B cell (primary cell): Measurements from ENCODE around the gene CLRN1. TPM values are rescaled to one million over a fixed set of nuclear protein-coding genes. Genes with fewer than 3 reads are reported as not detected.

Experiments used
- ATAC-seq: fragments of 200-7000 bp; cut with Tn5 transposase; one replicate; pipeline ENCODE4 v1.10.0; 2021; ENCODE audit warnings: low read depth, mild to moderate bottlenecking, moderate number of reproducible peaks, moderate library complexity
- CTCF ChIA-PET: fragments of 350-600 bp; sonication (Branson Sonifier 250); formaldehyde crosslinking; loops from one replicate; lab custom pipeline; 2021; ENCODE audit warnings: antibody characterized with exemption, inconsistent platforms; lab: Charles Lee
- POLR2A ChIA-PET: fragments of 350-600 bp; sonication (Branson Sonifier 250); formaldehyde crosslinking; loops from one replicate; lab custom pipeline; 2021; ENCODE audit warnings: antibody characterized with exemption; lab: Charles Lee
- DNase-seq: peaks from one replicate; pipeline ENCODE4 v3.0.0; 2013
- H2AFZ ChIP-seq: 2 replicates; pipeline ENCODE4 v1.6.1; 2012; ENCODE audit warnings: mild to moderate bottlenecking, low read depth, low read length; ENCODE audit not compliant: insufficient read depth, poor library complexity, severe bottlenecking
- H3K27ac ChIP-seq, 2 donors: 1 replicate in 1 of 2; 2 replicates in 1 of 2; pipeline ENCODE4 v1.5.1; 2012 to 2013; ENCODE audit warnings: low read length in 2 of 2, mild to moderate bottlenecking in 2 of 2, moderate library complexity in 1 of 2
- H3K27me3 ChIP-seq, 4 experiments: fragments of 200-600 bp in 1 of 4; sonication (generic) in 1 of 4; replicated peaks in 1 of 4; 1 replicate in 2 of 4; 2 replicates in 2 of 4; pipeline versions ENCODE4 v1.6.1 to v1.7.0; 2013 to 2016; ENCODE audit warnings: low read length in 3 of 4, mild to moderate bottlenecking in 2 of 4, mixed read lengths in 1 of 4, moderate library complexity in 1 of 4; ENCODE audit not compliant: insufficient read depth in 4 of 4, control insufficient read depth in 3 of 4; ENCODE audit errors: control extremely low read depth in 1 of 4
- H3K36me3 ChIP-seq, 2 experiments: replicated peaks in 1 of 2; 1 replicate in 1 of 2; 2 replicates in 1 of 2; pipeline versions ENCODE4 v1.6.1 to v1.7.1; 2013; ENCODE audit warnings: low read length in 1 of 2; ENCODE audit not compliant: insufficient read depth in 2 of 2, control insufficient read depth in 1 of 2; ENCODE audit errors: control extremely low read depth in 1 of 2, extremely low read depth in 1 of 2
- H3K4me1 ChIP-seq, 2 donors: fragments of 200-600 bp in 1 of 2; sonication (generic) in 1 of 2; 1 replicate in 1 of 2; 2 replicates in 1 of 2; pipeline versions ENCODE4 v1.5.1 to v1.6.1; 2013 to 2017; ENCODE audit warnings: low read length in 2 of 2; ENCODE audit not compliant: control insufficient read depth in 2 of 2, insufficient read depth in 2 of 2
- H3K4me2 ChIP-seq: replicated peaks from 2 replicates; pipeline ENCODE3; 2012; ENCODE audit warnings: mild to moderate bottlenecking, low read depth, low read length; ENCODE audit not compliant: poor library complexity, severe bottlenecking
- H3K4me3 ChIP-seq, 5 experiments: fragments of 200-600 bp in 1 of 5; sonication (generic) in 1 of 5; 1 replicate in 3 of 5; 2 replicates in 2 of 5; pipeline versions ENCODE4 v1.5.1 to v1.7.0; 2011 to 2016; ENCODE audit warnings: low read length in 4 of 5, mild to moderate bottlenecking in 4 of 5, low read depth in 2 of 5, control low read depth in 1 of 5, moderate library complexity in 1 of 5; ENCODE audit not compliant: insufficient read depth in 1 of 5; ENCODE audit errors: control extremely low read depth in 1 of 5, extremely low read depth in 1 of 5
- H3K79me2 ChIP-seq: fragments of 200-600 bp; sonication (generic); one replicate; pipeline ENCODE4 v1.6.0; 2016; ENCODE audit warnings: low read length; ENCODE audit not compliant: control insufficient read depth, insufficient read depth
- H3K9ac ChIP-seq: fragments of 200-600 bp; sonication (generic); 2 replicates; pipeline ENCODE4 v1.6.1; 2017; ENCODE audit warnings: mild to moderate bottlenecking, low read length, moderate library complexity
- H3K9me3 ChIP-seq, 3 donors: one replicate each; pipeline versions ENCODE4 v1.6.1 to v1.7.1; 2013; ENCODE audit warnings: low read length in 2 of 3; ENCODE audit not compliant: control insufficient read depth in 2 of 3, insufficient read depth in 1 of 3; ENCODE audit errors: control extremely low read depth in 1 of 3
- H4K20me1 ChIP-seq: 2 replicates; pipeline ENCODE4 v1.6.0; 2012; ENCODE audit warnings: mild to moderate bottlenecking, low read length; ENCODE audit not compliant: insufficient read depth, control insufficient read depth, poor library complexity, severe bottlenecking
- H3K27ac Mint-ChIP-seq: one replicate; pipeline ENCODE4 v1.8.0; 2021; ENCODE audit warnings: mixed read lengths
- H3K27me3 Mint-ChIP-seq: one replicate; pipeline ENCODE4 v1.8.0; 2021; ENCODE audit warnings: mixed read lengths
- H3K4me1 Mint-ChIP-seq: one replicate; pipeline ENCODE4 v1.8.0; 2021; ENCODE audit warnings: mixed read lengths
- H3K4me3 Mint-ChIP-seq: one replicate; pipeline ENCODE4 v1.8.0; 2021; ENCODE audit warnings: mixed read lengths
- H3K9me3 Mint-ChIP-seq: one replicate; pipeline ENCODE4 v1.8.0; 2022; ENCODE audit warnings: mixed read lengths; ENCODE audit not compliant: insufficient read depth
- CTCF ChIP-seq: fragments of 200-600 bp; IDR thresholded peaks from one replicate; pipeline ENCODE4 v1.8.0; 2022; ENCODE audit warnings: antibody characterized with exemption, mild to moderate bottlenecking
- EZH2 ChIP-seq: IDR thresholded peaks from 2 replicates; pipeline ENCODE4 v1.6.1; 2012; ENCODE audit warnings: borderline replicate concordance, low read depth, mild to moderate bottlenecking, moderate library complexity, low read length; ENCODE audit not compliant: insufficient read depth, poor library complexity, severe bottlenecking
- intact Hi-C: fragments of 100-400 bp; cut with micrococcal nuclease; formaldehyde crosslinking; loops from one replicate; pipeline ENCODE4 v1.10.0; 2022
- polyA plus RNA-seq: library from polyadenylated mRNA; depleted of rRNA; stranded (reverse); fragments of >200 nt; gene quantifications from 2 replicates; pipeline ENCODE4 v1.2.3, GENCODE V29; 2012
- total RNA-seq, 2 donors: library from RNA; stranded (reverse); fragments of 120-200 nt in 1 of 2; gene quantifications; 1 replicate in 1 of 2; 2 replicates in 1 of 2; pipeline versions ENCODE4 v1.2.3 to v1.2.4, GENCODE V29; 2013 to 2022

Gene CLRN1
- total and polyA plus RNA-seq, 2 donors (not counting 1 experiment from before 2014, with no cell fraction given): not detected

DNA sequence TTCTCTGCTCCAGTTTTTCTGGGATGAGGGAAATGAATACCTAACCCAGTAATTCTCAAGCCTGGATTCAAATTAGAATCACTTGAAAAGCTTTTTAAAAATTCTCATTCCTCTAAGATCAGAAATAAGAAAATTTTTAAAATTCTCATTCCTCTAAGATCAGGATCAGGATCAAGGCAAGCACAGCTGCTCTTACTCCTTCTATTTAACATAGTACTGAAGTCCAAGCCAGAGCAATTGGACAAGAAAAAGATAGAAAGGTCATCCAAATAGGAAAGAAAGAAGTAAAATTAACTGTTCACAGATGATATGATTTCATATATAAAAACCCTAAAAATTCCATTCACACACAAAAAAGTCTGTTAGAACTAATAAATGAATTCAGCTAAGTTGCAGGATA, 24.2 kb upstream of the CLRN1 start:
- Histone ChIP-seq H3K4me1 (no peaks in the 10 kb centered on the region), H3K79me2 (no peaks in the 10 kb centered on the region), H2AFZ (no peak overlapping the region), H3K9me3 (peaks cover 0 to 2% (median 0%) of the 10 kb centered on the region in 3 donors), H3K27me3 (no peaks in the 10 kb centered on the region), H4K20me1 (no peaks in the 10 kb centered on the region), H3K4me2 (no peak overlapping the region), H3K27ac (no peak overlapping the region), H3K4me3 (no peak overlapping the region), H3K36me3 (no peaks in the 10 kb centered on the region), H3K9ac (no peak overlapping the region)
- H3K27me3 Mint-ChIP-seq: peaks cover 19% of the 10 kb centered on the region
- ChIA-PET CTCF (no interaction called here), POLR2A (no interaction called here)
- H3K9me3 Mint-ChIP-seq: peaks cover 2% of the 10 kb centered on the region
- no peak for TF ChIP-seq EZH2
- ATAC-seq (no peak), DNase-seq (no peak)
- no peaks in the 10 kb centered on the region for H3K4me1 Mint-ChIP-seq
- intact Hi-C loops: no loop called here
- H3K27ac Mint-ChIP-seq: no peak overlapping the region
- no peak overlapping the region for H3K4me3 Mint-ChIP-seq

DNA sequence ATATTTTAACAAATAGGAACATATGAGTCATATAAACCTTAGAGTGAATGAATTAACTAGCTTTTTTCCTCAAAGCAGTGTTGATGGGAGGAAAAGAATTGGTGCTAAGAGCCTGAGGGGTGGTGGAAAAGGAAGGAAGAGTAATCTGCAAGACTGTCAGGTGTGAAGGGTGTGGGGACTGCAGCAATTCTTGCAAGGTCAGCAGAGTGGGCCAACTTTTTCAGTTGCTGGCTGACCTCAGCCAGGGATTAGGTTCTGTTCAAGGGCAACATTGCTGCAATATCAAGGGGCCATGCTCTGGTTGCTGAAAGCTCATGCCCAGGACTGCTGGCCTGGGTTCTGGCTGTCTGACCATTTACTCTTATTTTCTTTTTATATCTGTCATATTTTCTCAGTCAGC, 23.0 kb upstream of the CLRN1 start:
- Histone ChIP-seq H3K9ac (no peak overlapping the region), H4K20me1 (no peaks in the 10 kb centered on the region), H2AFZ (no peak overlapping the region), H3K4me2 (no peak overlapping the region), H3K79me2 (no peaks in the 10 kb centered on the region), H3K4me3 (no peak overlapping the region), H3K27ac (no peak overlapping the region), H3K36me3 (no peaks in the 10 kb centered on the region), H3K27me3 (no peaks in the 10 kb centered on the region), H3K9me3 (peaks cover 0 to 2% (median 0%) of the 10 kb centered on the region in 3 donors), H3K4me1 (no peaks in the 10 kb centered on the region)
- ATAC-seq: no peak
- no peak overlapping the region for H3K27ac Mint-ChIP-seq
- H3K27me3 Mint-ChIP-seq: peaks cover 19% of the 10 kb centered on the region
- H3K4me1 Mint-ChIP-seq: no peaks in the 10 kb centered on the region
- POLR2A ChIA-PET: no interaction called here
- DNase-seq: no peak
- no peak for TF ChIP-seq EZH2
- TF ChIP-seq CTCF: no peak
- CTCF ChIA-PET: no interaction called here
- peaks cover 2% of the 10 kb centered on the region for H3K9me3 Mint-ChIP-seq
- intact Hi-C loops: no loop called here
- H3K4me3 Mint-ChIP-seq: no peak overlapping the region
